Glomerular visceral epithelial cell (primary cell): Measurements from ENCODE around the gene MFAP2.
"Not testable (repeated sequence)": the region's sequence is repeated elsewhere in the genome, so short reads cannot be mapped to it uniquely, and the experiment has no call there.

Source experiments
- DNase-seq: peaks from one replicate; pipeline ENCODE4 v3.0.0-alpha.2; 2016; ENCODE audit errors: extremely low spot score

The MFAP2 gene

GRCh38 chr1:16961297-16962133, 18.9 kb downstream of the MFAP2 start:
- DNase-seq: no peak

GRCh38 chr1:16960560-16961296, 19.7 kb downstream of the MFAP2 start:
- DNase-seq: peak; percentile 85

GRCh38 chr1:16958475-16958874, 21.9 kb downstream of the MFAP2 start:
- no peak for DNase-seq

GRCh38 chr1:16957731-16958130, 22.7 kb downstream of the MFAP2 start:
- no peak for DNase-seq

GRCh38 chr1:16956775-16957174, 23.6 kb downstream of the MFAP2 start:
- no peak for DNase-seq

GRCh38 chr1:16955186-16955585, 25.2 kb downstream of the MFAP2 start:
- DNase-seq: no peak

GRCh38 chr1:16954579-16954978, 25.8 kb downstream of the MFAP2 start:
- no peak for DNase-seq

- DNase-seq: not testable (repeated sequence)
Observed at GRCh38 chr1:16952376-16952775, 28.0 kb downstream of the MFAP2 start.

GRCh38 chr1:16949026-16949425, 31.4 kb downstream of the MFAP2 start:
- peak; percentile 80 for DNase-seq

- peak; percentile 100 for DNase-seq
Observed at GRCh38 chr1:16948282-16948891, 32.0 kb downstream of the MFAP2 start.

GRCh38 chr1:16946646-16947045, 33.8 kb downstream of the MFAP2 start:
- no peak for DNase-seq

- DNase-seq: not testable (repeated sequence)
Observed at GRCh38 chr1:16946185-16946584, 34.2 kb downstream of the MFAP2 start.

GRCh38 chr1:16945512-16945911, 34.9 kb downstream of the MFAP2 start:
- not testable (repeated sequence) for DNase-seq

GRCh38 chr1:16944038-16944437, 36.4 kb downstream of the MFAP2 start:
- DNase-seq: no peak

- DNase-seq: not testable (repeated sequence)
Observed at GRCh38 chr1:16939386-16940180, 40.8 kb downstream of the MFAP2 start.

- DNase-seq: no peak
Observed at GRCh38 chr1:16938351-16939321, 41.8 kb downstream of the MFAP2 start.

- not testable (repeated sequence) for DNase-seq
Observed at GRCh38 chr1:16936580-16936979, 43.8 kb downstream of the MFAP2 start.

GRCh38 chr1:16933945-16934344, 46.5 kb downstream of the MFAP2 start:
- DNase-seq: not testable (repeated sequence)

- DNase-seq: not testable (repeated sequence)
Observed at GRCh38 chr1:16931206-16931934, 49.0 kb downstream of the MFAP2 start.
